Measurements from ENCODE around the gene FLNB.

DNA sequence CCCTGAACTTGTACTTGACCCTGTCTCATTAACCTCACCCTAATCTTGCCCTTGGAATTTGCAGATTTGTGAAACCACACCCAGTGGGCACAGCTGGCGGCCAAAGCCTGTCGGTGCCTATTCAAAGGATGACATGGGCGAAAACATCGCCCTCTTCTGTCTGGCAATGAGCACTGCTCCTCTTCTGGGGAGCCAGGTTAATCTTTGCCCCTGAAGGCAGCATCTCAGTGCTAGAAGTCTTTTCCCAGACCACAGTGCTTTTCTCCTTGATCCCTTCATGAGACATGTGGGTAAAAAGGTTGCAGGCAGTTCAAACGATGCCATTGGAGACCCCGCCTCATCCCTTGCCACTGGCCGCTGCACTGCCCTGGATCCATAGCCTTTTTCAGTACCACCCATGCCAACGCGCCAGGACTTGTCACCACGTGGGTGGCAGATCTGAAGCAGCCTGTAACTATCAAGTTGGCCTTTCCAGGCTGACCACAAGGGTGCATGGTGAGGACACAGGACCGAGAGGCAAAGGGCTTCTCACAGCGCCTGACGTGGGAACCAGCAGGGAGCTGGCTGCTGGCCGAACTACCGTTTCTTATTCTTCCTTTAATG is 209.1 kb downstream of the FLNB start:
- TF ChIP-seq, protein P1, sequence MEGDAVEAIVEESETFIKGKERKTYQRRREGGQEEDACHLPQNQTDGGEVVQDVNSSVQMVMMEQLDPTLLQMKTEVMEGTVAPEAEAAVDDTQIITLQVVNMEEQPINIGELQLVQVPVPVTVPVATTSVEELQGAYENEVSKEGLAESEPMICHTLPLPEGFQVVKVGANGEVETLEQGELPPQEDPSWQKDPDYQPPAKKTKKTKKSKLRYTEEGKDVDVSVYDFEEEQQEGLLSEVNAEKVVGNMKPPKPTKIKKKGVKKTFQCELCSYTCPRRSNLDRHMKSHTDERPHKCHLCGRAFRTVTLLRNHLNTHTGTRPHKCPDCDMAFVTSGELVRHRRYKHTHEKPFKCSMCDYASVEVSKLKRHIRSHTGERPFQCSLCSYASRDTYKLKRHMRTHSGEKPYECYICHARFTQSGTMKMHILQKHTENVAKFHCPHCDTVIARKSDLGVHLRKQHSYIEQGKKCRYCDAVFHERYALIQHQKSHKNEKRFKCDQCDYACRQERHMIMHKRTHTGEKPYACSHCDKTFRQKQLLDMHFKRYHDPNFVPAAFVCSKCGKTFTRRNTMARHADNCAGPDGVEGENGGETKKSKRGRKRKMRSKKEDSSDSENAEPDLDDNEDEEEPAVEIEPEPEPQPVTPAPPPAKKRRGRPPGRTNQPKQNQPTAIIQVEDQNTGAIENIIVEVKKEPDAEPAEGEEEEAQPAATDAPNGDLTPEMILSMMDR (IDR thresholded peaks at IDR 0.05; ENCODE audit: poor library complexity): peak; percentile 60
- TF ChIP-seq EZH2 (IDR thresholded peaks at IDR 0.05; ENCODE audit: borderline replicate concordance): no peak

Data from hepatocyte (in vitro differentiated cells).